ENCODE results near the gene AP5B1. TPM values are rescaled to one million over a fixed set of nuclear protein-coding genes. Genes with fewer than 3 reads are reported as not detected.

The AP5B1 gene
- total RNA-seq, 2 donors from 2014 or later = 26.3 to 38.4 TPM

DNA sequence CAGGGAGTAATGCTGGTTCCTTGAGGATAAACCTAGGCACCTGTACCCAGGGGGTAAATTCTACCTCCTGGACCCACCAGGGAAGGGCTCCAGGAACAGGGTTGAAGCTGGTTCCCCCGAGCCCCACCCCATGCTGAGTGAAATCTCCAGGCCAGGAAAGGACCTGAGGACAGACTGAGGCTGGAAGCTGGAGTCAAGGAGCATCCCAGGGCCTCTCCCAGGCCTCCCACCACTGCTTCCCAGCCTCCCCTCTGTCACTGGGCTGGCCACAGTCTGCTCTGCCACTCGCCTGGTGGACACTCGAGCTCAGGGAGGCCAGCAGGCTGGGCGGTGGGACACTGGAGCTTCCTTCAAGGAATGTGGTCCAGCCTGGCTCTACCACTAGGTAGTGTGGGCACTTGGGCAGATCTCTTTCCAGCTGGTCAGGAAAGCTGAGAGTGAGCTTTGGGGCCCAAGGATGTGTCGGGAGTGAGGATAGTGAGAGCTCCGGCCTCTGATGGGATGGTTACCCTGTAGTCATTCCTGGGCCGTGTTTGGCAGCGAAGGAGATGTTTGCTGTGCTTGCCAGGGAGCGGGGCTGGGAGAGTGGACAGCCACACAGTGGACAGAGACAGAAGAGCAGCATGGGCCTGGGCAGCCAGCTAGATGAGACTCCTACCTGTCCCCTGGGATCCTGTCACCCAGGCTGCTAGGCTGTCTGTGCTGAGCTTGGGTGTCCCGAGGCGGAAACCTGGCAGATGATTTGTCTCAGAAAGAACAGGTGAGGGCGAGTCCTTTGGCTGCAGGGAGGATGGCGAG is 9.5 kb upstream of the AP5B1 start:
- TF ChIP-seq, protein P1, sequence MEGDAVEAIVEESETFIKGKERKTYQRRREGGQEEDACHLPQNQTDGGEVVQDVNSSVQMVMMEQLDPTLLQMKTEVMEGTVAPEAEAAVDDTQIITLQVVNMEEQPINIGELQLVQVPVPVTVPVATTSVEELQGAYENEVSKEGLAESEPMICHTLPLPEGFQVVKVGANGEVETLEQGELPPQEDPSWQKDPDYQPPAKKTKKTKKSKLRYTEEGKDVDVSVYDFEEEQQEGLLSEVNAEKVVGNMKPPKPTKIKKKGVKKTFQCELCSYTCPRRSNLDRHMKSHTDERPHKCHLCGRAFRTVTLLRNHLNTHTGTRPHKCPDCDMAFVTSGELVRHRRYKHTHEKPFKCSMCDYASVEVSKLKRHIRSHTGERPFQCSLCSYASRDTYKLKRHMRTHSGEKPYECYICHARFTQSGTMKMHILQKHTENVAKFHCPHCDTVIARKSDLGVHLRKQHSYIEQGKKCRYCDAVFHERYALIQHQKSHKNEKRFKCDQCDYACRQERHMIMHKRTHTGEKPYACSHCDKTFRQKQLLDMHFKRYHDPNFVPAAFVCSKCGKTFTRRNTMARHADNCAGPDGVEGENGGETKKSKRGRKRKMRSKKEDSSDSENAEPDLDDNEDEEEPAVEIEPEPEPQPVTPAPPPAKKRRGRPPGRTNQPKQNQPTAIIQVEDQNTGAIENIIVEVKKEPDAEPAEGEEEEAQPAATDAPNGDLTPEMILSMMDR (IDR thresholded peaks at IDR 0.05) = no peak
- Histone ChIP-seq H3K9me3 (no peaks in the 10 kb centered on the region), H3K4me1 (ENCODE audit: control insufficient read depth in 1 of 2, low read depth in 2 of 2) (peaks cover 8 to 20% of the 10 kb centered on the region in 2 donors), H3K36me3 (no peaks in the 10 kb centered on the region), H3K27me3 (replicated peaks; ENCODE audit: insufficient read depth) (peaks cover 3% of the 10 kb centered on the region), H3K4me3 (no peak overlapping the region), H3K27ac (no peak overlapping the region)
- no peak for ATAC-seq (ENCODE audit: insufficient number of reproducible peaks, low FRiP score, low read depth)
- DNase-seq (ENCODE audit: low spot score) = no peak

DNA sequence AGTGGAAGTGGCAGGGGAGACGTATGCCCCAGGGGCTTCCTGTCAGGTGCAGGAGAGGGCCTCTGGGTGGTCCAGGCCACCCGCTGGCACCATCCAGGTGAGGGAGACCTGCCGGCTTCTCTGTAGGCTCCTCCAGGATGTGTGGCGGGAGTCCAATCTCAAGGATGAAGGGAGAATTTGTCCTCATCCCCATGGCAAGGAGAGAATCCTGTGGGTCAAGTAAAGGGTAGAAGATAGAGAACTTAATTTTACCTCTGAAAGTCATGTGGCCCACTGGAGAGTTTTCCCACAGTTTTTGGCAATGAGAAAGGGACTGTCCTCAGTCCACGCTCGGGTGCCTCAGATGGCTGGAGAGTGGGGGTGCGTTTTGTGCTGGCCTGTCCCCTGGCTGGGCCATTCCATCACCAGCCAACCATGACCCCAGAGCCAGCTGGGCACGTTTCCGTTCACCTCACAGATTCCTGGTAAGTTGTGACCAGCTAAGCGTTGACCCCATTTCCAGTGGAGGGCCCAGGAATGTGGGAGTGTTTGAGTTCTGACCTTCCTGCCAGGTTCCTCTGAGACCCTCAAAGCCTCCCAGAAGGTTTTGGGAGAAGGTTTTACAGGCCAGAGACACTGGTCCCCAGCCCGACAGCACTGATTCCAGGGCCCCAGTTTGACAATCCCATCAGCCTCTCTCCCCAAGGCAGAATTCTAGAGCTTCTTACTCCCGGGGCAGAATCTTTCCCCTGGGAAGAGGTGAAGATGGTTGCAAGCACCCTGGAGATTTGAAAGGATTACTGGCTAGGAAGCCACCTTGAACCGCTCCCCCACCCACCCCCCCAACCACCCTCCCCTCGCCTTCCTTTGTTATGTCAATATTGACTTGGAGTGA is 8.7 kb upstream of the AP5B1 start:
- ATAC-seq (ENCODE audit: insufficient number of reproducible peaks, low FRiP score, low read depth) (no peak), DNase-seq (ENCODE audit: low spot score) (no peak)
- Histone ChIP-seq H3K27ac (no peak overlapping the region), H3K4me1 (ENCODE audit: control insufficient read depth in 1 of 2, low read depth in 2 of 2) (peaks cover 8 to 20% of the 10 kb centered on the region in 2 donors), H3K4me3 (no peak overlapping the region), H3K9me3 (no peaks in the 10 kb centered on the region), H3K36me3 (no peaks in the 10 kb centered on the region), H3K27me3 (replicated peaks; ENCODE audit: insufficient read depth) (peaks cover 3% of the 10 kb centered on the region)
- TF ChIP-seq, protein P1 (IDR thresholded peaks at IDR 0.05) = no peak

DNA sequence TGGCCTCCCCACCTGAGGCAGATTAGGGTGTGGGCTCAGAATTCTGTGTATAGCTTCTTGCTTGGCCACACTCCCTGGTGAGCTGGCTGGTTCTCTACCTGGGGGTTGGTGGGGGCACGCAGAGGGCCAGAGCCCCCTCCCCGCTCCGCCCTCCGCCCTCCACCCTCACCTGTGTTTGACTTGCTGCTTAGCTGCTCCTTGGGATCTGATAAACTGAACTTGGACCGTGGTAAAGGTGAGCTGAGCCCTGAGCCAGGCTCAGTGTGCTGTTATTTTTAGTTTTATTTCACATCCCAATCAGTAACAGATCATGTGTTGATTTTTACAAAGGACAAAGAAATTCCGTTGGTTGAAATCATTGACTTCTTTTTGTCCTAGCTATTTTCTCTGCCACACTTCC is 8.0 kb upstream of the AP5B1 start:
- Histone ChIP-seq H3K27ac (no peak overlapping the region), H3K4me1 (ENCODE audit: control insufficient read depth in 1 of 2, low read depth in 2 of 2) (peaks cover 8 to 20% of the 10 kb centered on the region in 2 donors), H3K27me3 (replicated peaks; ENCODE audit: insufficient read depth) (peaks cover 3% of the 10 kb centered on the region), H3K36me3 (no peaks in the 10 kb centered on the region), H3K4me3 (no peak overlapping the region), H3K9me3 (no peaks in the 10 kb centered on the region)
- TF ChIP-seq, protein P1 (IDR thresholded peaks at IDR 0.05) = no peak
- no peak for DNase-seq (ENCODE audit: low spot score)
- no peak for ATAC-seq (ENCODE audit: insufficient number of reproducible peaks, low FRiP score, low read depth)

DNA sequence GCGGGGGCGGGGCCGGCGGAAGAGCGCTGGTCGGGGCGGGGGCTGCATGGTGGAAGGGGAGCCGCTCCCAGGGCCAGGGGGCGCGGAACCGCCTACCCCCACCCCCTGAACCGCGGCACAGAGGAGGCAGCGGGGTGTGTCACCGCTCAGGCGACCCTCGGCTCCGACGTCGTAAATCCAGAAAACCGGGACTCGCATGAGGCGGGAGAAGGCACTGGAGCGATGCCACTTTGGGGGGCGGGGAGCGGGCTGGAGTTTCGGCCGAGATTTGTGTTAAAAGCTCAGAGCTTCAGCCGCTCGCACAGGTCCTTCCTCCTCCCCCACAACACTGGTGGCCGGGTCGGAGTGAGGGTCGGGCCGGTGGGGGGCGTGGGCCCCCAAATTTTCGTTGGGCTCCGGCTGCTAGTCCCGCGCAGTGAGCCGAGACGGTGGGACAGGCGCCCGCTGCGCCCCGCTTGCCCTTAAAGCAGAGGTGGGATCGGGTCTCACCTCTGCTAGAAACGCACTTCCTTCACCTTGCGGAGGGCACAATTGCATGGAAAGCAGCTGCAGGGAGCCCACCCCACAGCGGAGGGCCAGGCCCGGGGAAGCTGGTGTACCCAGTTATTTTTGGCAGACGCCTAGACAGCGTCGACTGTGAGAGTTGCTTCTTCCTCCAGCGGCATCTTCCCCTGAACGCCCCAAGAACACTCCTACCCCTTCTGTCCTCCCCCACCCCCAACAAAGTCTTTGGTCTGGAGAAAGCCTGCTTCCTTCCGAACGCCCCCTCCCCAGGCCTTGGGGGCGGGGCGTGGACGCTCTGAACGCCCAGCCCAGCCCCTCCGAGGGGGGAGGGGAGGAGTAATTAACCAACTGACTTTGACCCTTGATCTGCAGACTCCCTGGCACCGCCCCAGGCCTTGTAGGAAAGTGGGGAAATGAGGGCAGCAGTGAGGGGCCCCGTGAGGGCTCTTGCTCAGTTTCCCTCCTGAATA is 7.2 kb upstream of the AP5B1 start:
- Histone ChIP-seq H3K36me3 (no peaks in the 10 kb centered on the region), H3K9me3 (no peaks in the 10 kb centered on the region), H3K4me1 (ENCODE audit: control insufficient read depth in 1 of 2, low read depth in 2 of 2) (peaks cover 8 to 20% of the 10 kb centered on the region in 2 donors), H3K27me3 (replicated peaks; ENCODE audit: insufficient read depth) (peaks cover 3% of the 10 kb centered on the region), H3K27ac (no peak overlapping the region), H3K4me3 (peak overlapping the region; percentile 44)
- DNase-seq (ENCODE audit: low spot score) = no peak
- TF ChIP-seq, protein P1 (IDR thresholded peaks at IDR 0.05) = no peak
- ATAC-seq (ENCODE audit: insufficient number of reproducible peaks, low FRiP score, low read depth) = no peak

Measured in thoracic aorta (tissue), 2 donors.